Omental fat pad (tissue), 4 donors: Measurements from ENCODE around the gene OPCML. TPM values are rescaled to one million over a fixed set of nuclear protein-coding genes. Genes with fewer than 3 reads are reported as not detected.
A peak's percentile ranks its signal among the peaks of the same experiment; 100 is the strongest.

Experiments
- ATAC-seq: fragments of 150-250 bp; one replicate; pipeline ENCODE4 v1.9.1; 2016; ENCODE audit warnings: mild to moderate bottlenecking, moderate library complexity; ENCODE audit not compliant: low FRiP score
- DNase-seq: peaks from one replicate; pipeline ENCODE4 v3.0.0-alpha.2; 2019; ENCODE audit warnings: low spot score
- CTCF ChIP-seq, 3 donors: fragments of 450-650 bp; IDR thresholded peaks; one replicate each; pipeline ENCODE4 v1.5.1; 2016 to 2017; ENCODE audit warnings: antibody characterized with exemption in 3 of 3, mild to moderate bottlenecking in 3 of 3, moderate library complexity in 2 of 3
- total RNA-seq, 4 donors: library from RNA; depleted of rRNA; stranded (reverse); fragments of >200 nt; gene quantifications; one replicate each; pipeline ENCODE4 v1.1.0, GENCODE V29; 2016

OPCML gene
- total RNA-seq, 4 donors from 2014 or later, result 0.32 TPM; not detected in 3

- TF ChIP-seq CTCF (IDR thresholded peaks at IDR 0.05), result no peak
- no peak for DNase-seq
- peak; percentile 32 for ATAC-seq
These were observed 1077.3 kb downstream of the OPCML start for GRCh38 chr11:132455044-132455443.

DNA sequence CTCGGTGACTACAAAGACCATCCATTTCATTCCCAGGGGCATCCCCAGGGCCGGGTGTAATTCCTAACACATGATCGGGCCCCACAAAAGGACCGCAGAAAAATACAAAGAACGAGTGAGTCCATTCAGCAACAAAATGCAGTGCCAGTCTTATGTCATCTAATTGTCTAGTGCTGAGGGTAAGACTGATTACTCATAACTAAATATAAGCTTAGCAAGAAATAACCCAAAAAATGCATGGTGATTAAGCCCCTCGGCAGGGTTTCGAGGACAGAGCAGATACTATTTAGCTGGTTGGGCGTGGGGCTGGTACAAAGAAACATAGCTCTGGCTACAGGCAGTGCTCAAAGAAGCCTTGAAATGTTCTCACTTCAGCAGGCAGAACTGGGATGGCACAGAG, 1078.9 kb downstream of the OPCML start:
- ATAC-seq, result no peak
- DNase-seq, result no peak
- no peak for TF ChIP-seq CTCF (IDR thresholded peaks at IDR 0.05)

- no peak for DNase-seq
- no peak for TF ChIP-seq CTCF (IDR thresholded peaks at IDR 0.05)
- no peak for ATAC-seq
These were observed 1079.7 kb downstream of the OPCML start for GRCh38 chr11:132452616-132453015.

DNA sequence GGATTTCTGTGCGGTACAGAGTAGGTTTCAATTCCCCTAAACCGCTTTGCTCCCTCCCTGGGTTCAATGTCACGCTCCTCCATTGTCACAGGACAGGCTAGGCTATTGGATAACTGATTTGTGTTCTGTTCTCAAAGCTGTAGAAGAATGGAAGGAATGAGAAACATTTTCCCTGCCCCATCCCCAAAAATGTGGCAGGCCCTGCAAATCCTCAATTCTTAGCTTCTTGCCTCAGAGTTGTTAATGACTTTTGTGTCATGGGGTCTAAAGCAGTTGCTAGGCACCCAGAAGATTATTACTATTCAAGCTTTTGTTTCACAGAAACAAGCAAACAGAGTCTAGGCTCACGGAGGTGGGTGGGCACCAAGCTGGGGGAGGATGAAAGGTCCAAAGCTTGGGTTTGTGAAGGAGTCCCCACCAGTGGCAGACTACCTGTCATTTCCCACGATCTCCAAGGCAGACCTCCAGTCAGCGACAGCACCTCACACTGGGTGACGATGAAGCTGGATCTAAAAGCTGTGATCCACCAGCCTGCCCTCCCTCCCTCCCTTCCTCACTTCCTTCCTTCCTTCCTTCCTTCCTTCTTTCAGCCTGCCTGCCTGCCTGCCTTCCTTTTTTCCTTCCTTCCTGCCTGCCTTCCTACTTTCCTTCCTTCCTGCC, 1080.2 kb downstream of the OPCML start:
- no peak for TF ChIP-seq CTCF (IDR thresholded peaks at IDR 0.05)
- ATAC-seq, result no peak
- DNase-seq, result no peak

- no peak for DNase-seq
- no peak for ATAC-seq
- no peak for TF ChIP-seq CTCF (IDR thresholded peaks at IDR 0.05)
These were observed 1081.7 kb downstream of the OPCML start for GRCh38 chr11:132450631-132451030.

DNA sequence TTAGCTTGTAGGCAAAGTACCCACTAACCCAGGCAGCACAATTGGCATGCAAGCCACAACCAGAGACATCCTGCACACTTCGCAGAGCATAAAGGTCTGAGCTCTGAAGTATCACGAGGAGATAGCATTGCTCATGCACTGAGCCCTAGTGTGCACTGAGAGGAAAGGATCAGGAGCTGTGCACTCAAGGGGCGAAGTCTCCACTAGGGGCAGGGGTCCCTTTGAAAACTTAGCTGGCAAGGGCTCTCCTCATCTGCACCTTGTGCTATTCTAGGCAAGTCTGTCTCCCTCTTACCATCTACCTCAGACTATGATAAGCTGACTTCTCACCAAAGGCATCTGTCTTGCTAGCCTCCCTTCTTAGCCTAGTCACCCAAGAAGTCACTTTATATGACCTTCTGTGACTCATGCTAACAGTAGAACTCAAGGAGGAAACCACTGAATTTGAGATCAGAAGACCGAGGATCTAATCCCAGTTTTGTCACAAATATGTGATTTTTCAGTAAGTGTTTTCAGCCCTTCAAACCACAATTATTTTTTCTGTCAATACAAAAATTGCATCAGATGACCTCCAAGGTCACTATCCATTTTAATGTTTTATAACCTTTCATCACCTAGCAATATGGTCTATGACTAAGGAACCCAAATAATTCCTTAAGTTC, 1083.8 kb downstream of the OPCML start:
- no peak for DNase-seq
- ATAC-seq, result no peak
- TF ChIP-seq CTCF (IDR thresholded peaks at IDR 0.05), result no peak

DNA sequence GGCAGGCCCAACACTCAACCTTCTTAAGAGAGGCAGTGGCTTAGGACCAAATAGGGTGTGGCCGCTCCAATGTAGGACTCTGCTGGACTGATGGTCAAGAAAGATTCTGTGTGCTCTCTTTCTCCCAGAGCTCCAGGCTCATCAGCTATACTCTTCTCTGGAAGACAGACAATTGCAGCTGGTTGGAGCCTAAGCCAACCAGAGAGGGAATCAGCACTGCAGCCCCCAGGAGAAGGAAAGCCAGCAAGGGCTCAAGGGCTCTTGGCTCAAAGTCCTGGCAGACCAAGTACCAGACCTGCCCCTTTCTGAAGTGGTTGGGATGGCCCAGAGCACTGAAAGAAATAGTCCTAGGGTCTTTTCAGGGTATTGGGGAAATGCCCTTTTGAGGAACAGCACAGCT, 1084.5 kb downstream of the OPCML start:
- DNase-seq (no peak), ATAC-seq (no peak)
- TF ChIP-seq CTCF (IDR thresholded peaks at IDR 0.05), result no peak
